Psoas muscle (tissue), 8 donors: ENCODE measurements around the gene RCN1. TPM values are rescaled to one million over a fixed set of nuclear protein-coding genes. Genes with fewer than 3 reads are reported as not detected.

Experiments
- ATAC-seq, 4 donors: fragments of 200-7000 bp; cut with Tn5 transposase; one replicate each; pipeline ENCODE4 v1.9.1; 2020; ENCODE audit warnings: moderate library complexity in 3 of 4, mild to moderate bottlenecking in 2 of 4
- DNase-seq, 2 donors: peaks; one replicate each; pipeline ENCODE4 v3.0.0-alpha.2; 2020
- H3K27ac ChIP-seq: fragments of 200-600 bp; one replicate; pipeline ENCODE4 v1.8.0; 2022
- H3K27me3 ChIP-seq, 3 donors: fragments of 200-600 bp in 1 of 3; one replicate each; pipeline versions ENCODE4 v1.6.1 to v1.8.0; 2013 to 2022; ENCODE audit warnings: low read length in 2 of 3, mild to moderate bottlenecking in 2 of 3, moderate library complexity in 1 of 3; ENCODE audit not compliant: insufficient read depth in 3 of 3
- H3K36me3 ChIP-seq, 2 donors: fragments of 200-600 bp in 1 of 2; one replicate each; pipeline versions ENCODE4 v1.6.1 to v1.8.0; 2013 to 2022; ENCODE audit warnings: low read depth in 1 of 2, mild to moderate bottlenecking in 1 of 2, moderate library complexity in 1 of 2; ENCODE audit not compliant: insufficient read depth in 1 of 2
- H3K4me1 ChIP-seq: fragments of 200-600 bp; one replicate; pipeline ENCODE4 v1.8.0; 2022
- H3K4me3 ChIP-seq: fragments of 200-600 bp; one replicate; pipeline ENCODE4 v1.8.0; 2022; ENCODE audit warnings: mild to moderate bottlenecking
- H3K9me3 ChIP-seq: fragments of 200-600 bp; one replicate; pipeline ENCODE4 v1.8.0; 2022
- WGBS, 3 donors: extraction: QIAGEN DNeasy Blood & Tissue Kit; methylation state at CpG; one replicate each; pipeline versions ENCODE4 v1.1.6 to v1.1.7; 2013; 5-methylcytosine and 5-hydroxymethylcytosine counted together
- intact Hi-C, 2 donors: fragments of 100-400 bp; cut with DNase I; formaldehyde crosslinking; loops; one replicate each; pipeline versions ENCODE4 v1.11.0 to v1.14.2; 2022
- polyA plus RNA-seq, 3 donors: library from polyadenylated mRNA; stranded (reverse); fragments of 200-250 nt; gene quantifications; one replicate each; pipeline ENCODE4 v1.2.3, GENCODE V29; 2013
- total RNA-seq, 4 donors: library from RNA; stranded (reverse); fragmentation: NEBNext Ultra II Directional in 2 of 4; extraction: Animal tissue kit (Norgen Biotek cat#: 25700) in 2 of 4; gene quantifications; one replicate each; pipeline versions ENCODE4 v1.2.1 to v1.2.4, GENCODE V29; 2021 to 2023
- TF ChIP-seq, protein P1 (sequence below): fragments of 200-600 bp; IDR thresholded peaks from one replicate; pipeline ENCODE4 v1.8.0; 2022; ENCODE audit warnings: antibody characterized with exemption
- donor health status: healthy with polysubstance abuse.
- donor health status: DM: no; HTN: no; CAD: no; lungs with moderate emphysema.
- donor health status: Bipolar disorder and iron deficiency.
- donor health status: healthy.
- donor health status: DM: yes; HTN: yes; CAD: no.
- donor health status: DM: no; HTN: no; CAD: no.
- donor health status: DM: no; HTN: no; CAD: no.
- donor health status: DM: yes; HTN: yes; CAD: no.

The RCN1 gene
- total and polyA plus RNA-seq, 7 donors, result 17.2 to 48.1 (median 27.4) TPM

DNA sequence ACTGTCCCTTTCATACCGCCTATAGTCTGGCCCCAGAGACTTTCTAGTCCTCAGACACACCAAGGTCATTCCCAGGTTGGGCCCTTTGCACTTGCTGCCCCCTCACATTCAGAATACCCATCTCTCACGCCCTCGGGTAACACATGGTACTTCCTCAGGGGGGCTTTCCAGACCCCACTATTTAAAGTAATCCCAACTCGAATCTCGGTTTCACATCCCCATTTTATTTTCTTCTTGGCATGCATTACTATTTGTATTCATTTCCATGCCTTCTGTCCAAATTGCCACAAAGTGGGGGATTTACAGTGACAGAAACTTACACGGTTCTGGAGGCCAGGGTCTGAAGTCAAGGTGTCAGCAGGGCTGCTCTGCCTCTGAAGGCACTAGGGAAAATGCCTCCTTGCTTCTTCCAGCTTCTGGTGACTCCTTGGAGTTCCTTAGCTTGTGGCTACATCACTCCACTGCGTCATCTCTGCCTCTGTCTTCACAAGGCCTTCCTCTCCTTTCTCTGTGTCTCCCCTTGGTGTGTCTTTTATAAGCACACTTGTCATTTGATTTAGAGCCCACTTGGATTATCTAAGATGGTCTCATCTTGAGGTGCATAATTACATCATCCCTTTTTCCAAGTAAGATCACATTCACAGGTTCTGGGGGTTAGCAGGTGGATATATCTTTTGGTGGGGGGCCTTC is 15.1 kb downstream of the RCN1 start:
- no peaks in the 10 kb centered on the region for H3K27me3 ChIP-seq
- H3K4me1 ChIP-seq, result no peaks in the 10 kb centered on the region
- 79 to 84% (median 80%) methylated on average over 7 of the region's 7 CpGs for WGBS, 3 donors
- no peak overlapping the region for H3K27ac ChIP-seq
- no peaks in the 10 kb centered on the region for H3K9me3 ChIP-seq
- TF ChIP-seq, protein P1, sequence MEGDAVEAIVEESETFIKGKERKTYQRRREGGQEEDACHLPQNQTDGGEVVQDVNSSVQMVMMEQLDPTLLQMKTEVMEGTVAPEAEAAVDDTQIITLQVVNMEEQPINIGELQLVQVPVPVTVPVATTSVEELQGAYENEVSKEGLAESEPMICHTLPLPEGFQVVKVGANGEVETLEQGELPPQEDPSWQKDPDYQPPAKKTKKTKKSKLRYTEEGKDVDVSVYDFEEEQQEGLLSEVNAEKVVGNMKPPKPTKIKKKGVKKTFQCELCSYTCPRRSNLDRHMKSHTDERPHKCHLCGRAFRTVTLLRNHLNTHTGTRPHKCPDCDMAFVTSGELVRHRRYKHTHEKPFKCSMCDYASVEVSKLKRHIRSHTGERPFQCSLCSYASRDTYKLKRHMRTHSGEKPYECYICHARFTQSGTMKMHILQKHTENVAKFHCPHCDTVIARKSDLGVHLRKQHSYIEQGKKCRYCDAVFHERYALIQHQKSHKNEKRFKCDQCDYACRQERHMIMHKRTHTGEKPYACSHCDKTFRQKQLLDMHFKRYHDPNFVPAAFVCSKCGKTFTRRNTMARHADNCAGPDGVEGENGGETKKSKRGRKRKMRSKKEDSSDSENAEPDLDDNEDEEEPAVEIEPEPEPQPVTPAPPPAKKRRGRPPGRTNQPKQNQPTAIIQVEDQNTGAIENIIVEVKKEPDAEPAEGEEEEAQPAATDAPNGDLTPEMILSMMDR, result no peak
- H3K4me3 ChIP-seq, result no peak overlapping the region
- intact Hi-C loops, result no loop called here
- DNase-seq, result no peak
- ATAC-seq, result no peak
- peaks cover 5 to 30% of the 10 kb centered on the region in 2 donors for H3K36me3 ChIP-seq

- H3K27me3 ChIP-seq, result no peaks in the 10 kb centered on the region
- no peak for DNase-seq
- TF ChIP-seq, protein P1, result no peak
- peaks cover 5 to 15% of the 10 kb centered on the region in 2 donors for H3K36me3 ChIP-seq
- no peak overlapping the region for H3K4me3 ChIP-seq
- intact Hi-C loops, result no loop called here
- WGBS, 3 donors, result 65 to 69% (median 67%) methylated on average over 6 of the region's 6 CpGs
- H3K27ac ChIP-seq, result no peak overlapping the region
- H3K9me3 ChIP-seq, result no peaks in the 10 kb centered on the region
- no peaks in the 10 kb centered on the region for H3K4me1 ChIP-seq
- ATAC-seq, result no peak
These were observed 16.8 kb downstream of the RCN1 start for GRCh38 chr11:32107647-32108046.

GRCh38 chr11:32108576-32108975 is 17.7 kb downstream of the RCN1 start:
- Histone ChIP-seq H3K9me3 (no peaks in the 10 kb centered on the region), H3K36me3 (peaks cover 5 to 6% of the 10 kb centered on the region in 2 donors), H3K27ac (no peak overlapping the region), H3K4me1 (no peaks in the 10 kb centered on the region), H3K4me3 (no peak overlapping the region), H3K27me3 (no peaks in the 10 kb centered on the region)
- TF ChIP-seq, protein P1, result no peak
- intact Hi-C loops, result no loop called here
- DNase-seq (no peak), ATAC-seq (no peak)

GRCh38 chr11:32109138-32109537 is 18.3 kb downstream of the RCN1 start:
- Histone ChIP-seq H3K9me3 (no peaks in the 10 kb centered on the region), H3K4me3 (no peak overlapping the region), H3K36me3 (peaks cover 1 to 3% of the 10 kb centered on the region in 2 donors), H3K27me3 (no peaks in the 10 kb centered on the region), H3K4me1 (no peaks in the 10 kb centered on the region), H3K27ac (no peak overlapping the region)
- WGBS, 3 donors, result 89 to 92% (median 91%) methylated on average over 4 of the region's 4 CpGs
- no peak for DNase-seq
- intact Hi-C loops, result no loop called here
- ATAC-seq, result no peak
- TF ChIP-seq, protein P1, result no peak

DNA sequence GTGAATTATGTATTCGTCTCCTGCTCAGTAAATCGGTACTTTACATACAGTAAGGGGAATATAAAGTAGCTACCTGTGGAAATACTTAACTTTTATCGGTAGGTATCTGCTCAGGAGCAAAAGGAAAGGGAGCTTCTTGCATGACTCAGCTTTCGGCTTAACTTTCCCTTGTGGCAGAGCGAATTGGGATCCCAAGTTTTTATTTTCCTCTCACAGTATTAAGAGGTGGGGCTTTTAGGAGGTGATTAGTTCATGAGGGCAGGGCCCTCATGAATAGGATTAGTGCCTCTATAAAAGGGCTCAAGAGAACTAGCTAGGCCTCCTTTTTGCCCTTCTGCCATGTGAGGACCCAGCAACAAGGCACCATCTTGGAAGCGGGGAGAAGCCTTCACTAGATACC is 18.7 kb downstream of the RCN1 start:
- no peaks in the 10 kb centered on the region for H3K9me3 ChIP-seq
- H3K36me3 ChIP-seq, result peaks cover 0 to 3% of the 10 kb centered on the region in 2 donors
- H3K27me3 ChIP-seq, result no peaks in the 10 kb centered on the region
- 93 to 97% (median 97%) methylated on average over 6 of the region's 6 CpGs for WGBS, 3 donors
- H3K27ac ChIP-seq, result no peak overlapping the region
- DNase-seq (no peak), ATAC-seq (no peak)
- intact Hi-C loops, result no loop called here
- H3K4me3 ChIP-seq, result no peak overlapping the region
- no peaks in the 10 kb centered on the region for H3K4me1 ChIP-seq
- TF ChIP-seq, protein P1, result no peak
